Measurements from ENCODE around the gene CHD2. TPM values are rescaled to one million over a fixed set of nuclear protein-coding genes. Genes with fewer than 3 reads are reported as not detected.

CHD2 gene
- total RNA-seq, 1 donor from 2014 or later, result 67.0 TPM

DNA sequence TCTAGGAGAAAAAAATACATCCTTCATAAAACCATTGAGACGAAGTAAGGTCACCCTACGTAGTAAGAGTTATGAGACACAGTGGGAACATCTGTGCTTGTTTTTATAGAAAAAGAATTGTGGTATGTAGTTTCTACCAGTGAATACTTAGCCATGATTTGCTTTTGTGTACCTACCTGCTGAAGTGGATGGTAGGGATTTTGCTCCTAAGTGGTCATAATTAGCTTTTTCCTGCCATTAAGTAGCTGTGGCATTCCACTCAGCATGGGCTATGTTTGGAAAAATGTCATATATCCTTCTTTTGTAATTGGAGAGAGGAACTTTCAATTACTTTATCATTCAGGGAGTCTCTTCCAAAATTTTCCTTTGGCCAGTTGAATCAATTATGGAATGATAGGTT is 63.7 kb downstream of the CHD2 start:
- no peak for DNase-seq

GRCh38 chr15:92968926-92969651 is 69.0 kb downstream of the CHD2 start:
- DNase-seq, result peak; percentile 13

GRCh38 chr15:92970656-92971055 is 70.5 kb downstream of the CHD2 start:
- DNase-seq, result no peak

DNA sequence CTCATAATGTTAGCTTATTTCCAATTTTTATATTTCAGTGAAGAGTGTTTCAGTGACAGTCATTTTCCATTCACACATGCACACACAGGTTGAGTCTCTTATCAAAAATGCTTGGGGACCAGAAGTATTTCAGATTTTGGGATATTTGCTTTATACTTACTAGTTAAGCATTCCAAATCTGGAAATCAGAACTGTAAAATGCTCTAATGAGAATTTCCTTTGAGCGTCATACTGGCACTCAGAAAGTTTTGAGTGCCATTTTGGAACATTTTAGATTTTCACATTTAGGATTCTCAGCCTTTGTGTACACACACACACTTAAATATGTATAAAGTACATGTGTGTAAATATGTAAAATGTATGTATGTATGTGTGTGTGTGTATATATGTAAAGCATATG is 71.0 kb downstream of the CHD2 start:
- DNase-seq, result no peak

GRCh38 chr15:92971713-92972112 is 71.6 kb downstream of the CHD2 start:
- no peak for DNase-seq

DNA sequence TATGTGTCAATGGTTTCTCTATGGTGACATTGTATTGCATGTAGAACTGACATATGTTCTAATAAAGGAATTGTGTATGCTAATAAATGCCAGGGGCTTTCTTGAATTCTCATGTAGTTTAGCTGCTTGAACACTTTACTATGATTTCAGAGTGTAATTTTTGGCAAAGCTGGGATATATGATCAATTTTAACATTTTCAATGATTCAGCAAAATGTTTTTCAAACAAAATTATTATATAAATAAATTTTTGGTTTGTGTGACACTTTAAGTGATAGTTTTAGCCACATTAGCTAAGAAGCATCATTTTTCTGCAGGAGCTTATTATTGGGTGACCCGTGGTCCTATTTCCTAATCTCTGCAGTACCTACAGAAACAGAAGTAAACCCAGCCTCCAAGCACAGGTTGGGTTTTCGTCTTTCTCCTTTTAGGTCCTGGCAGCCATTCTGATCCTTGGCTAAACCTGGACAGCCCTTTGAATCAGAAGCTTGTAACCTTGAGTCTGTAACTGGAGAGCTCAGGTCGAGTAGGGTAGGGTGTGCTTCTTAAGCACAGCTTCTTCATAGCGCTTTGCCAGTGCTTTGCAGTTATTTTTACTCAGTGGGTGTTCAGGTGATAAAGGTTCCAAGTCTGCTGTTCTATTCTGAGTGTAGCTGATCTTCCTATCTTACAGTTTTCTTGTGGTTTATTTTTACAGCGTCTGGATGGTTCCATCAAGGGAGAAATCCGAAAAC is 74.2 kb downstream of the CHD2 start:
- no peak for DNase-seq

- peak; percentile 32 for DNase-seq
Measured at GRCh38 chr15:92979011-92979701, 79.0 kb downstream of the CHD2 start.

GRCh38 chr15:92981333-92981732 is 81.2 kb downstream of the CHD2 start:
- peak; percentile 85 for DNase-seq

DNA sequence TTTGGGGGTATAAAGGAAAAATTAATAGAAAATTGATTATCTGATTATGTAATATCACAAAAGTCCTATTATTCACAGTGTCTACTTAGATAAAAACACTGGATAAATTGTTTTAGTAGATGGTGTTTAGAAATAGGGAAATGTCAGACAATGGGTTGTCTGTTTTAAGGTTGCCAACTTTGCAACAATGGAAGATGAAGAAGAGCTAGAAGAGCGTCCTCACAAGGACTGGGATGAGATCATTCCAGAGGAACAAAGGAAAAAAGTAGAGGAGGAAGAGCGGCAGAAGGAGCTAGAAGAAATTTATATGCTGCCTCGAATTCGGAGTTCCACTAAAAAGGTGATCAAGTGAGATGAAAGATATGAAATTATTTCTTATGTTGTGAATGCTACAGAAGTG is 84.0 kb downstream of the CHD2 start:
- no peak for DNase-seq

DNA sequence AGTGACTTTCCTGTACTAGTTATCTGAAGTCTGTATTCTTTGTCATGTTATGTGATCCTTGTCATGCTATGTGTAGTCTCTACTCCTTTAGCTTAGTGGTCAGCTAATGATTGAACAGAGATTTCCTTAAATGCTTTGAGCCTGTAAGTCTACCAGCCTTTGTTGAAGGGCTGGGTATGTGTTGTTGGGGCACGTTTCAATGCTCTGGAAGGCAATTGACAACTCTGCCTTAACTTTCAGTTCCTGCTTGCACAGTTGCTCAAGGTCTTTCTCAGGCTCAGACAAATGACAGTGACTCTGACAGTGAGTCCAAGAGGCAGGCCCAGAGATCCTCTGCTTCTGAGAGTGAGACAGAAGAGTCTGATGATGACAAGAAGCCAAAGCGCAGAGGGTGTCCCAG is 89.3 kb downstream of the CHD2 start:
- DNase-seq, result no peak

DNA sequence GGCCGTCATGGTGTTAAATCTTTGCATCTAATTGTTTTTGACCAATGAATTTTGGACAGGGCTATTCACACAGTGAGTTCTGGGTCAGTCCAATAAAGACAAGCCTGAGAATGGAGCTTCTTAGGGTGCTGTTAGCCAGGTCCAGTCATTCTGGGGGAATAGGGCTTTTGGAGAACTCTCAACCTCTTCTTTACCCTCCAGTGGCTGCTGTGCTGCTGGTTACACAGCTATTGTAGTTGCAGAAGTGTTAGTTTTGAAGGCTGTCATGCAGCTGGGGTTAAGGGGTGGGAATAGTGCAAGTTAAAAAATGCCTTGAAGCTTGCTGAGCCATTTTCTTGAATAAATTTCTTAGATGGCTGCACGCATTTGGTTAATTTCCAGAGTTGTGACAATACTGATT is 89.9 kb downstream of the CHD2 start:
- DNase-seq, result no peak

DNA sequence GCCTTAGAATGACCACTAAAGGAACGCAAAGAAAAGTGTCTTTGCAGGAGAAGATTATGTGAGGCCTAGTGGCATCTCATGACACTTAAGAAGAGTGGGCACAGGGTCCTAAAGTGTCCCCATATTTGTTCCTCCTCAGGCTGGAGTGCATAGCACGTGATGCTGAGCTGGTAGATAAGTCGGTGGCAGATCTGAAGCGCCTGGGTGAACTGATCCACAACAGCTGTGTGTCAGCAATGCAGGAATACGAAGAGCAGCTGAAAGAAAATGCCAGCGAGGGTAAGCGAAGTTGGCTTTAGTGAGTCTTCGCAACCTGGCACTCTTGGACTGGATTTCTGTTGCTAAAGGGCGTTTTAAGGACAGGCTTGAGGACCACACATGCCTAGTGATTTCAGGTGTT is 92.6 kb downstream of the CHD2 start:
- no peak for DNase-seq

- DNase-seq, result no peak
Measured at GRCh38 chr15:92997821-92998220, 97.7 kb downstream of the CHD2 start.

DNA sequence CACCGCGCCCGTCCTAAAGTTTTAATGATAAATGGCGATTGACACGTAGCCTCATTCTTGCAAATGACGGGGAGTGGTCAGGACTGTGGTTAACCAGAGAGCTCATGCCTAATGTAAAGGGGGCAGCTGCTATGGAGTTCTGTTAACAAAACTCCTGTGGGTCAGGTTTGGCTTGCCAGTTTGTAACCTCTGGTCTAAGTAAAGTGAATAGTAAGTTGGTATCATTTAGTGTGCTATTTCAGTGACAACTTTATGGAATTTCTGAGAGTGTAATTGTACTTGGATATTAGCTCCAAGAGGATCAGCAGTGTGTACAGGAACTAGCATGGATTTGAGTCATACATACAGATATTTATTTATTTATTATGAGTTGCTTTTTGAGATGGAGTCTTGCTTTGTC is 101.0 kb downstream of the CHD2 start:
- DNase-seq, result no peak

- DNase-seq, result peak; percentile 17
Measured at GRCh38 chr15:93001881-93002280, 101.8 kb downstream of the CHD2 start.

DNA sequence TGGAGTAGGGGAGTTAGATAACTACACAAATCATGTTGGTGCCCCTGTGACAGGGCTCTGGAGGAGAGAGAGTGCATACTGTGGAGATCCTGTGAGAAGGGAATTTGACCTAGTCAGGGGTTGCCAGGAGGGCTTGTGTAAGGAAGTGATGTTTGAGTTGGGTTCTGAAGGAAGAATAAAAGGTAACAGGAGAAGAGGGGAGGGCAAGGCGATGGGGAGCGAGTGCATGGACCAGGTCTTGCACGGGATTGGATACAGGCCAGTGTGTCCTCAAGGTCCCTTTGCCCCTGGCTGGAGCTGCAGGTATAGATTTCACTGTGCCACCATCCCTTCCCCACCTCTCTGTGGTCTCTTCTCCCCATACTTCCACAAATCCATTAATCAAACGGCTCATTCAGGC is 105.0 kb downstream of the CHD2 start:
- DNase-seq, result no peak

- DNase-seq, result no peak
Measured at GRCh38 chr15:93007994-93008393, 107.9 kb downstream of the CHD2 start.

DNA sequence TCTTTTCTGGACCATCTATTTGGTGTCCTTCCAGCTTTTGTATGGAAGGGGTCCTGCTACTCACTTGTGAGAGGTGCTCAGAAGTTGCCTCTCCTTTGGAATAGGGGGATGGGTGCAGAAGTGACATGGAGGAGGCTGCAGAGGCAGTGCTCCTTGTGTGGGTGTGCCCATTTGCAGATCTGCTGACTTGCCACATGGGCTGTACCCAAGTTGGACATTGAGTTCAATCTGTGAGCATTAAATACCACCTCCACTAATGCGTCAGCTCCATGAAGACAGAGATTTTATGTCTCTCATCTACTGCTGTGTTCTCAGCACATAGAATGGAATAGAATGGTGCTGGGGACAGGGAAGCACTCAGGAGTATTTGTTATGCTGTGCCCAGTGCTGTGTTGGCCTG is 112.7 kb downstream of the CHD2 start:
- DNase-seq, result no peak

DNA sequence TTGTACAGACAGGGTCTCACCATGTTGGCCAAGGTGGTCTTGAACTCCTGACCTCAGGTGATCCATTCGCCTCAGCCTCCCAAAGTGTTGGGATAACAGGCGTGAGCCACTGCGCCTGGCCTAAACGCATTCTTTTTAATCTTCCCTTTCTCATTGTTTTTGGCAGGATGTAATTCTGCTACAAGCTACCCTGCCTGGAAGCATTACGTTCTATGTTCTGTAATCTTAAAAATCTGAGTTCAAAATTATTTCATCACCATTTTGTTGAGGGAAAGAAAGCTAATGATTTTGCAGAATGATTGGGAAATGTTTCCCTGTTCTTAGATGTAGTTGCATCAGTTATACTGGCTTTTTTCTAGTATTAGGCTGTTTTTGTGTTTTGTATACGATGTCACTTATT is 117.4 kb downstream of the CHD2 start:
- no peak for DNase-seq

- peak; percentile 34 for DNase-seq
Measured at GRCh38 chr15:93018574-93018973, 118.5 kb downstream of the CHD2 start.

DNA sequence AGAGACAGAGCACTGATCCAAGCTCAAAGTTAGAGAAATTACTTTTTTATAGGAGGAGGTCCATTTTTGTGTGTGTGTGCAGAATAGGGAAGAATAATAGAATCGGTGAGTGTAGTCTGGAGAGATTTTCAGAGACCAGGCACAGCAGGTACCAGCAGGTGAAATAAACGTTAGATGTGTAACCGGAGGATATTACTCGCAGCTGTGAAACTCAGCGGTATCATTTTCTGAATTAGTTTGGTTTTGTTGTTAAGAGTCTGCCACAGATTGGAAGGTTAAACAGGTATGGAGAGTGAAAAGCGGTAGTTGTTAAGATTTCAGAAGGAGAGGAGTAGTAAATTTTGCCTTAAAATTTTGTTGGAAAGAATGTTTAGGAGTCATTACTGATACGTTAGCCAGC is 119.0 kb downstream of the CHD2 start:
- no peak for DNase-seq

- no peak for DNase-seq
Measured at GRCh38 chr15:93019971-93020370, 119.8 kb downstream of the CHD2 start.

GRCh38 chr15:93020976-93021772 is 121.0 kb downstream of the CHD2 start:
- no peak for DNase-seq
